GM18498 (cell line): ENCODE measurements around the gene ERICH4.
"Not testable (repeated sequence)": the region's sequence is repeated elsewhere in the genome, so short reads cannot be mapped to it uniquely, and the experiment has no call there.

Source experiments
- ATAC-seq: cut with Tn5 transposase; IDR thresholded peaks from one replicate; pipeline ENCODE4 v1.9.1; 2021; ENCODE audit warnings: mild to moderate bottlenecking, moderate library complexity; ENCODE audit not compliant: unreplicated experiment

The ERICH4 gene

DNA sequence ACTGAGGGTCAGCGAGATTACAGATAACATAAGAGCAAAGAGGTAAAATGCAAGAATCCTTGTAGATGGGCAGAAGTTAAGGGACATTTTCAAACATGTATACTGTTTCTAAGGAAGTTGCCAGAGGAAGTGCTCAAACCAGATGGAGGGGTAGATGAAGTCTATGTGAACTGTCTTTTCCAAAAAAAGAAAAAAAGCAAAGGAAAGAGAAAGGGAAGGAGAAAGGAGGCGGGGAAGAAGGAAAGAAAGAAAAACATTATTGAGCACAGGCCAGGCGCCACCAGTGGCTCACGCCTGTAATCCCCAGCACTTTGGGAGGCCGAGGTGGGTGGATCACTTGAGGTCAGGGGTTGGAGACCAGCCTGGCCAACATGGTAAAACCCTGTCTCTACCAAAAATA lies 8.5 kb upstream of the ERICH4 start:
- ATAC-seq, result no peak

DNA sequence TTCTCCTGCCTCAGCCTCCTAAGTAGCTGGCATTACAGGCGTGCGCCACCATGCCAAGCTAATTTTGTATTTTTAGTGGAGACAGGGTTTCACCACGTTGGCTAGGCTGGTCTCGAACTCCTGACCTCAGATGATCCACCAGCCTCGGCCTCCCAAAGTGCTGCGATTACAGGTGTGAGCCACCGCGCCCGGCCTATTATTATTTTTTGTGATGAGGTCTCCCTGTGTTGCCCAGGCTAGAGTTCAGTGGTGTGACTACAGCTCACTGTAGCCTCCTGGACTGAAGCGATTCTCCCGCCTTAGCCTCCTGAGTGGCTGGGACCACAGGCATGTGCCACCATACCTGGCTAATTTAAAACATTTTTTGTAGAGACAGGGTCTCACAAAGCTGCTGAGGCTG lies 7.6 kb upstream of the ERICH4 start:
- ATAC-seq, result not testable (repeated sequence)

GRCh38 chr19:41435936-41436673 lies 6.9 kb upstream of the ERICH4 start:
- ATAC-seq, result no peak

DNA sequence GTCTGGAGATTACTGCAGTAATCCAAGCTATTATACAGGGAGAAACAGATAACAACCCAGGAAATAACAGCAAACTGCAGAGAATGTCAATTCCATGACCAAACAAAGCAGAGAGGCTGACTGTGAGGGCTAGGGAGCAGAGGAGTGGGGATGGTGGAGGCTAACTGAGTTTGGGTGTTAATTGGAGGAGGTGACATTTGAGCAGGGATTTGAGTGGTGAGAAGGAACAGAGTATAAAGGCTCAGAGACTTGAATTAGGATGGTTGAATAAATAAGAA lies 6.3 kb upstream of the ERICH4 start:
- ATAC-seq, result no peak

DNA sequence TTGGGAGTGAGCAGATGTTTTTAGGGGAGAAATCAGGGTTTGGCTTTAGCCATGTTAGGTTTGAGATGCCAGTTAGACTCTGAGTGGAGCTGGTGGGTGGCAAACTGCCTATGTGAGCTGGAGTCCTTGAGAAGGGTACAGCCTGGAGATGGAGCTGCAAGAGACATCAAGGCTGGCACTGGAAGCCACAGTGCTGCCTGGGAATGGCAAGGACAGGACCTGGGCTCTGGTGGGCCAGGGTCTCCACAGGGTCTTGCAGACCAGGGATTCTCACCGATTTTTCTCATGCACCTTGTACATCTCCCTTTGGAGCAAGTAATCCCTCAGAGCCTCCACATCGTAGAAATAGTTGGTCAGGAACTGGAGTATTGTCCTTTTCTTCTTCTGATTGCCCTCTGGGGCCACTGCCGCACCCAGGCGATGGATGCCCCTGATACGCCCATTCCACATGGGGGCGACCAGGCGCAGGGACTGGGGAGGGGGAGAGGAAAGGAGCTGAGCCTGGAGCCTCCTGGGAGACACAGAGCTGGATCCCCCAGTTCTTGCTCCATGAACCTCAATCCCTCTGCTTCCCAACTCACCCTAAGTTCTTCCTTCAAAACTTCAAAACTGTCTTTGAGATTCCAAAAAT lies 4.9 kb upstream of the ERICH4 start:
- no peak for ATAC-seq

DNA sequence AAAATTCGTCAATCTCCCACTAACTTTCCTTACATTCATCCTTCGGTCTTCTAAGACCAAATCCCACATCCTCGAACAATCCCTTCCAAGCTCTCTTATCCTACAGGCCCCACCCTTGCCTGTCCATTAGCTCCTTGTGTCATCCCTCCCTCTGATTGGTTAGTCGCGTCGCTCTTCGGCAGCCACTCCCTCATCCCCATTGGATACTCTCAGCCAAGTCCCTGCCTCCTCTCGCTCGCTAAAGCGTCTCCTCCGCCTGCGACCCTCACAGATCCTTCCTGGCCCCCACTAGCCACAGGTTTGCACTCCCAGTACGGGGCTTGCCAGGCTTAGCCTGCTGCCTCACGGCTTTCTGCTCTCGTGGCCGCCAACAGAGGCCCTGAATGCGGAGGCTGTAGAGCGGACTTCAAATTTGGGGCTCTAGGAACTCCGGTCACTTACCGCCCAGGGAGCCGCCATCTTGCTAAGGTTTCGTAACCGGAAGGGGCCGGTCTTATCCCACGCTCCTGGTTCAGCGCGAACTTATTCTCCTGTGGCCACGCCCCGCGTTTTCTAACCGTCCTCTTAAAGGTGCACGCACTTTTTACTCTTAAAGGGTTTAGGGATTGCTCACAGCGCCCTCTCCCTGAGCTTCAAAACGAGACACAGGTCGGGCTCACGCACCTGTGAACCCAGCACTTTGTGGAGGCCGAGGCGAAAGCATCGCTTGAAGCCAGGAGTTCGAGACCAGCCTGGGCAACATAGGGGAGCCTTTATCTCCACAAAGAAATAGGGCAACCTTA lies 3.3 kb upstream of the ERICH4 start, which contains the start of gene DMAC2:
DMAC2 (minus strand) TSS at position 472 of the 782 bp plus-strand sequence; CDS start at position 459, 13 bp downstream.
- ATAC-seq, result peak; percentile 94

DNA sequence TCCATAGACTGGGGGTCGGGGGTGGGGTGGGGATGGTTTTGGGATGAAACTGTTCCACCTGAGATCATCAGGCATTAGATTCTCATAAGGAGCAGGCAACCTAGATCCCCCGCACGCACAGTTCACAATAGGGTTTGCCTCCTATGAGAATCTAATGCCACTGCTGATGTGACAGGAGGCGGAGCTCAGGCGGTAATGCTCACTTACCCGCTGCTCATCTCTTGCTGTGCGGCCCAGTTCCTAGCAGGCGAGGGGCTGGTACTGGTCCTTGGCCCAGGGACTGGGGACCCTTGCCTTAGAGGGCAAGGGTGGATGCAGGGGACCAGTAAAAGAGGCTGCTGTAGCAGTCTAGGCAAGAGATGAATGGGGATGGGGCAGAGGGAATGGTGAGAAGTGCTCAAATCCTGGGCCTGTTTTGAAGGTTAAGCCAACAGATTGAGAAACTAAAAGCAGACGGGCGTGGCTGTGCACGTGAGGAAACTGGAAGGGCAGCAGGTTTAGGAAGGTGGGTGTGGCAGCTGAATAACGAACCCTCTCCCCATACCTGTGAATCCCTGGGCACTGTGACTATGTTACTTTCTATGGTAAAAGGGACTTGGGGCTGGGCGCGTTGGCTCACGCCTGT lies 1.5 kb upstream of the ERICH4 start:
- no peak for ATAC-seq

GRCh38 chr19:41443813-41444455 lies 978 bp downstream of the ERICH4 start:
- ATAC-seq, result no peak

- no peak for ATAC-seq
These were observed 2.6 kb downstream of the ERICH4 start for GRCh38 chr19:41445575-41445974.

DNA sequence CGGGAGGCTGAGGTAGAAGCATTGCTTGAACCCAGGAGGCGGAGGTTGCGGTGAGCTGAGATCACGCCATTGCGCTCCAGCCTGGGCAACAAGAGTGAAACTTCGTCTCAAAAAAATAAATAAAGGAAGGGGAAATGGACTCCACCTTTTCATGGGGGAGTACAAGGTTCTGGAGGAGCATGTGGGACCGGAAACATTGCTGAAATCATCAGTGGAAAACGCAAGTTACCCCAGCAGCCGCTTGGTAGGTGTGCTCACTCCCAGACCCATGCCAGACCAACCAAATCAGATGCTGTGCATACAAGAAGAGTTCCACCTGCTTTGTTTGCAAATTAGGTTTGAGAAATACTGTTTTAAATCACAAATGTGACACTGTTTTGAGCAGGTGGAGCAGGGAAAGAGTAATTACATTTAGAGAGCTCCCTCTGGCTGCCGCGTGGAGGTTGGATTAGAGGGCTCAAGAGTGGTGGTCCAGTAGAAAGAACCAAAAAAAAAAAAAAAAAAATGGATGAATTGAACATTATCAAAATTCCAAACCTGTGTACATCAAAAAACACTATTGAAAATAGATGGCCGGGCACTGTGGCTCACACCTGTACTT lies 4.9 kb downstream of the ERICH4 start:
- ATAC-seq, result no peak

- peak; percentile 76 for ATAC-seq
These were observed 6.3 kb downstream of the ERICH4 start for GRCh38 chr19:41449079-41449864.

DNA sequence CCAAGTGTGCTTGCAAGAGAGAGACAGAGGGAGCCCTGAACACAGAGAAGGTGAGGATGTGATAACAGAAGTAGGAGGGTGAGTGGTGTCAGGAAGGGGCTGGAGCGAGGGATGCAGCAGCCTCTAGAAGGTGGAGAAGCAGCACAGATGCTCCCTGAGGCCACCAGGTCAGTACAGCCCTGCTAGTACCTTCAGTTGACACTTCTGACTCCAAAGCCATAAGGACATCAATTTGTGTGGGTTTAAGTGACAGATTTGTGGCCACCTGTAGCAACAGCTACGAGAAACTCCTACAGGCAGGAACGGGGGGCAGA lies 6.9 kb downstream of the ERICH4 start:
- ATAC-seq, result peak; percentile 6

GRCh38 chr19:41452584-41453275 lies 9.8 kb downstream of the ERICH4 start:
- ATAC-seq, result no peak

- no peak for ATAC-seq
These were observed 13.0 kb downstream of the ERICH4 start for GRCh38 chr19:41455936-41456335.

DNA sequence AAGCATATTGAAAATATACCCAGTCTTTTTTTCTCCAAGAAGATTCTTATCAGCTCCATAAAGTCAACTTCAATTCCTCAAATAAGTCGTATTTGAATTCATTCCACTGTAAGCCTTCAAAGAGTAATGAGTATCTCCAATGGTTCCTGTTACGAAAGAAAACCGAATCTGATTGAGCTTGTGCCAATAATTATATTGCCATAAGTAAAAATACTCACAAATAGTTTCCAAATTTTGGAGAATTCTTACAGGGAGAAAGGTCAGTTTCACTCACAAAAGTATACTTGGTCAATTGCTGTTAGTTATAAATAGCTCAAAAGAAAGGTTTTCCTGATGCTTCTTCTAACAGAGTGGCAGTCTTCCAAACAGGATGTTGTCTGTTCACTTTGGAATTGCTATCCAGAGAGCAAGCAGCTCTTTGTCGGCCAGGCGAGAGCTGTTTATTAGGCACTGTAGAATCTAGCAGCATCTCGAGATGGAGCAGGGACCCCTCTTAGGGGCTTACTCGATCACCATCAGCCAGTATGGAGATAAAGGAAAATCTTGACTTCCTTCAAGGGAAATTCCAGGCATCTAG lies 13.5 kb downstream of the ERICH4 start:
- no peak for ATAC-seq

DNA sequence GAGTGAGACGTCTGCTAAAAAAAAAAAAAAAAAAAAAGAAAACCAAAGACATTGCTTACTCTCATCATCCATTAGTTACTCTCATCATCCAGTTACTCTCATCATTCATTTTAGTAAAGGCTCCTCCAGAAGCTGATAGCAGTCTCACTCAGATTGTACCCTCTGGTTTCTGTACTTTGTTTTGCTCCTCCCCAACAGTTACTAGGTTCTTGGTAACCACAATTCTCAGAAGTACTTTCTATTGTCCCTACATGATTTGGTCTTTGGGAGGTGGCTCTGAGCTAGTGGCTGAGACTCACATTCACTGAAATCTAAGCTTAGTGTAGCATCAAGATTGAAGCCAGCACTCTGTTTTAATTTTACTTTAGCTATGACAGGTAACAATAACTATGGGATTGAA lies 14.3 kb downstream of the ERICH4 start:
- peak; percentile 91 for ATAC-seq

DNA sequence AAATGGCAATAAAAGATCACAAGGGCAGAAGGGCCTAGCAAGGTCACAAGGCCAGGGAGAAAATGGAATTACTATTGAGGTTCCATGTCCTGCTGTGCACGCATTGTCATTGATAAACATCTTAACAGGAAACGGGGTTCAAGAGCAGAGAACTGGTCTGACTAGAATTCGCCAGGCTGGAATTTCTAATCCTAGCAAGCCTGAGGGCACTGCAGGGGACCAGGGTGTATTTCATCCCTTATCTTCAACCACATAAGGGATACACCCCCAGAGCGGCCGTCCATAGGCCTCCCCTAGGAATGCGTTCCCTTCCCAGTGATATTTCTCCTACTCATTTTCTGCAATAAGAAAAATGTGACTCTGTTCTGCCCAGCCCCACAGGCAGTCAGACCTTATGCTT lies 19.5 kb downstream of the ERICH4 start:
- no peak for ATAC-seq

DNA sequence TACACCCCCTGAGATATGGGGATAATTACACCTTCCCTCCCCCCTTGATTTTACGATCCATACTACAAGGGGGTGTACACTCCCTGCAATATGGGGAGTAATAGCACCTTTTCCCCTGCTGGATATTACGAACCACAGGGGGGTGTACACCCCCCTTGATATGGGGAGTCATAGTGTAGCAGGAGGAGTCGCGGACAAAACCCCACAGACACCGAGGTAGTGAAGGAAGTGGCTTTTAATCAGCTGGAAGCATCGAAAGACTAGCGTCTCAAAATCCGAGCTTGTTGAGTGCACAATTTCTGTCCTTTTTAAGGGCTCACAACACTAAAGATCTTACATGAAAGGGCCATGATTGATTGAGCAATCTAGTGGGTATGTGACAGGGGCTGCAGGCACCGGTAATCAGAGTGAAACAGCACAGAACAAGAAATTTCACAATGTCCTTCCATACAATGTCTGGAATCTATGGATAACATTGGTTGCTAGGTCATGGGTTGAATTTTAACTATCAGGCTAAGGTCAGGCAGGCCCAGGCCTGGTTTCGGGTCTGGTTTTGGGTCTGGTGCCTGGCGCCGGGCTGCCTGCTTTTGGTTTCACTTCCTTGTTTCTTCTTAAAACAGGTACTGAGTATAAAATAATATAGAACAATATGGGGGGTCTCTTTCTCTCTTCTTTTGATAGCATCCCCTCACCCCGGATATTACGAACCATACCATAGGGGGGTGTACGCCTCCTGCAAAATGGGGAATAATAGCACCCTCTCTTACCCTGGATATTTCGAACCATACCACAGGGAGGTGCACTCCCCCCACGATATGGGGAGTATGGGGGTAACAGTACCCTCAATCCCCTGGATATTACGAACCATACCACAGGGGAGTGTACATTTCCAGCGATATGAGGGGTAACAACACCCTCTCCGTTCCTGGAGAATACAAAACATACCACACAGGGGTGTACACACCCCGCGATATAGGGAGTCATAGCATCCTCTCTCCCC lies 20.6 kb downstream of the ERICH4 start:
- ATAC-seq, result not testable (repeated sequence)
